ENCODE measurements around the gene PCDHA12.

The PCDHA12 gene

GRCh38 chr5:140881889-140882590, 6.9 kb downstream of the PCDHA12 start, which contains the start of gene PCDHA13:
Gene PCDHA13 (plus strand): TSS chr5:140882124. CDS start chr5:140882269, 145 bp downstream.
- H3K27ac Mint-ChIP-seq: no peak within 1 kb of the TSS
- H3K36me3 Mint-ChIP-seq: no peaks in the 10 kb centered on the region
- peaks cover 36% of the 10 kb centered on the region for H3K27me3 Mint-ChIP-seq
- no peak within 1 kb of the TSS for H3K4me3 Mint-ChIP-seq
- ATAC-seq: no peak
- no peaks in the 10 kb centered on the region for H3K4me1 Mint-ChIP-seq
- H3K9me3 Mint-ChIP-seq: peaks cover 17% of the 10 kb centered on the region

- no peak overlapping the region for H3K27ac Mint-ChIP-seq
- peaks cover 17% of the 10 kb centered on the region for H3K9me3 Mint-ChIP-seq
- no peak for ATAC-seq
- H3K36me3 Mint-ChIP-seq: no peaks in the 10 kb centered on the region
- peaks cover 36% of the 10 kb centered on the region for H3K27me3 Mint-ChIP-seq
- no peaks in the 10 kb centered on the region for H3K4me1 Mint-ChIP-seq
- H3K4me3 Mint-ChIP-seq: no peak overlapping the region
Measured at GRCh38 chr5:140882591-140882899, 7.4 kb downstream of the PCDHA12 start.

- Mint-ChIP-seq H3K4me3 (no peak overlapping the region), H3K9me3 (peaks cover 17% of the 10 kb centered on the region), H3K4me1 (no peaks in the 10 kb centered on the region), H3K27me3 (peaks cover 36% of the 10 kb centered on the region), H3K27ac (no peak overlapping the region), H3K36me3 (no peaks in the 10 kb centered on the region)
- ATAC-seq: no peak
Measured at GRCh38 chr5:140883373-140883772, 8.3 kb downstream of the PCDHA12 start.

- Mint-ChIP-seq H3K36me3 (no peaks in the 10 kb centered on the region), H3K27ac (no peak overlapping the region), H3K9me3 (peaks cover 13% of the 10 kb centered on the region), H3K27me3 (peaks cover 29% of the 10 kb centered on the region), H3K4me3 (no peak overlapping the region), H3K4me1 (no peaks in the 10 kb centered on the region)
- no peak for ATAC-seq
Measured at GRCh38 chr5:140883927-140884697, 9.0 kb downstream of the PCDHA12 start.

GRCh38 chr5:140916325-140916724, 41.2 kb downstream of the PCDHA12 start:
- Mint-ChIP-seq H3K27ac (no peak overlapping the region), H3K9me3 (peaks cover 17% of the 10 kb centered on the region), H3K4me3 (no peak overlapping the region), H3K27me3 (no peaks in the 10 kb centered on the region), H3K4me1 (no peaks in the 10 kb centered on the region), H3K36me3 (no peaks in the 10 kb centered on the region)
- ATAC-seq: no peak

- H3K27ac Mint-ChIP-seq: no peak overlapping the region
- H3K27me3 Mint-ChIP-seq: peaks cover 22% of the 10 kb centered on the region
- H3K4me3 Mint-ChIP-seq: no peak overlapping the region
- ATAC-seq: no peak
- H3K4me1 Mint-ChIP-seq: no peaks in the 10 kb centered on the region
- peaks cover 8% of the 10 kb centered on the region for H3K9me3 Mint-ChIP-seq
- no peaks in the 10 kb centered on the region for H3K36me3 Mint-ChIP-seq
Measured at GRCh38 chr5:140923601-140924000, 48.5 kb downstream of the PCDHA12 start.

GRCh38 chr5:140925806-140926442, 50.8 kb downstream of the PCDHA12 start, which contains the start of gene PCDHAC1:
Gene PCDHAC1 (plus strand): TSS chr5:140926299. CDS start chr5:140926893, 594 bp downstream.
- no peak for ATAC-seq
- Mint-ChIP-seq H3K4me3 (peak within 1 kb of the TSS; percentile 31), H3K27ac (no peak within 1 kb of the TSS), H3K9me3 (peaks cover 8% of the 10 kb centered on the region), H3K27me3 (peaks cover 38% of the 10 kb centered on the region), H3K4me1 (no peaks in the 10 kb centered on the region), H3K36me3 (no peaks in the 10 kb centered on the region)

GRCh38 chr5:140926443-140927227, 51.5 kb downstream of the PCDHA12 start:
- Mint-ChIP-seq H3K36me3 (no peaks in the 10 kb centered on the region), H3K27me3 (peaks cover 44% of the 10 kb centered on the region), H3K4me3 (peak overlapping the region; percentile 31), H3K4me1 (no peaks in the 10 kb centered on the region), H3K27ac (no peak overlapping the region), H3K9me3 (peaks cover 8% of the 10 kb centered on the region)
- no peak for ATAC-seq

- Mint-ChIP-seq H3K9me3 (peaks cover 8% of the 10 kb centered on the region), H3K27ac (no peak overlapping the region), H3K36me3 (no peaks in the 10 kb centered on the region), H3K27me3 (peaks cover 44% of the 10 kb centered on the region), H3K4me1 (no peaks in the 10 kb centered on the region), H3K4me3 (no peak overlapping the region)
- ATAC-seq: no peak
Measured at GRCh38 chr5:140927228-140927573, 52.1 kb downstream of the PCDHA12 start.
